HepG2 (cell line): ENCODE measurements around the gene TARS3. TPM values are rescaled to one million over a fixed set of nuclear protein-coding genes. Genes with fewer than 3 reads are reported as not detected.

Source experiments
- ARHGAP35 ChIP-seq: sonication (generic); formaldehyde crosslinking; IDR thresholded peaks from 2 replicates; pipeline ENCODE4 v1.9.0; 2022; ENCODE audit warnings: mild to moderate bottlenecking, inconsistent platforms, moderate library complexity, missing genetic modification reagents, borderline replicate concordance
- ARNTL ChIP-seq: sonication (generic); formaldehyde crosslinking; IDR thresholded peaks from 2 replicates; pipeline ENCODE4 v1.4.0; 2020; ENCODE audit warnings: mild to moderate bottlenecking, missing genetic modification reagents
- BRF2 ChIP-seq: sonication (generic); formaldehyde crosslinking; IDR thresholded peaks from 2 replicates; pipeline ENCODE4 v1.8.1; 2022; ENCODE audit warnings: mild to moderate bottlenecking, missing genetic modification reagents
- CBX1 ChIP-seq: IDR thresholded peaks from one replicate; pipeline ENCODE4 v1.6.1; 2016; ENCODE audit warnings: antibody characterized with exemption, low read depth
- GMEB1 ChIP-seq: sonication (generic); formaldehyde crosslinking; IDR thresholded peaks from 2 replicates; pipeline ENCODE4 v1.5.1; 2020; ENCODE audit warnings: missing genetic modification reagents, mild to moderate bottlenecking, borderline replicate concordance
- IKZF4 ChIP-seq: sonication (generic); formaldehyde crosslinking; IDR thresholded peaks from 2 replicates; pipeline ENCODE4 v1.5.1; 2020; ENCODE audit warnings: borderline replicate concordance, mild to moderate bottlenecking, low read depth, missing genetic modification reagents; ENCODE audit errors: not compliant biosample characterization
- IRF2 ChIP-seq: IDR thresholded peaks from 2 replicates; pipeline ENCODE4 v1.6.1; 2018; ENCODE audit warnings: missing genetic modification reagents, missing compliant biosample characterization
- KLF6 ChIP-seq: IDR thresholded peaks from 2 replicates; pipeline ENCODE4 v1.8.0; 2016; ENCODE audit warnings: missing biosample characterization, missing genetic modification reagents
- MAF1 ChIP-seq: sonication (generic); formaldehyde crosslinking; IDR thresholded peaks from 2 replicates; pipeline ENCODE4 v1.5.0; 2020; ENCODE audit warnings: missing genetic modification reagents, borderline replicate concordance
- MLX ChIP-seq: IDR thresholded peaks from 2 replicates; pipeline ENCODE4 v1.6.1; 2016
- MTERF4 ChIP-seq: sonication (generic); formaldehyde crosslinking; IDR thresholded peaks from 2 replicates; pipeline ENCODE4 v1.8.0; 2023; ENCODE audit warnings: mild to moderate bottlenecking, missing genetic modification reagents
- TBX3 ChIP-seq: fragments of 450-650 bp; IDR thresholded peaks from 2 replicates; pipeline ENCODE4 v1.6.1; 2017; ENCODE audit warnings: antibody characterized with exemption, mild to moderate bottlenecking, inconsistent platforms, borderline replicate concordance
- THAP7 ChIP-seq: sonication (generic); formaldehyde crosslinking; IDR thresholded peaks from 2 replicates; pipeline ENCODE4 v1.8.1; 2023; ENCODE audit warnings: mild to moderate bottlenecking, missing genetic modification reagents
- THAP8 ChIP-seq: sonication (generic); formaldehyde crosslinking; IDR thresholded peaks from 2 replicates; pipeline ENCODE4 v1.5.1; 2020; ENCODE audit warnings: missing genetic modification reagents, mild to moderate bottlenecking, borderline replicate concordance
- ZBTB42 ChIP-seq: sonication (generic); formaldehyde crosslinking; IDR thresholded peaks from 2 replicates; pipeline ENCODE4 v1.5.0; 2020; ENCODE audit warnings: mild to moderate bottlenecking, missing genetic modification reagents
- ZBTB7A ChIP-seq: sonication (generic); formaldehyde crosslinking; IDR thresholded peaks from 2 replicates; pipeline ENCODE4 v1.8.0; 2022; ENCODE audit warnings: mild to moderate bottlenecking, missing genetic modification reagents
- ZFP37 ChIP-seq: sonication (generic); formaldehyde crosslinking; IDR thresholded peaks from 2 replicates; pipeline ENCODE4 v1.4.0; 2020; ENCODE audit warnings: missing genetic modification reagents, borderline replicate concordance
- ZNF10 ChIP-seq: sonication (generic); formaldehyde crosslinking; IDR thresholded peaks from 2 replicates; pipeline ENCODE4 v1.4.0; 2020; ENCODE audit warnings: mild to moderate bottlenecking, low read depth, missing genetic modification reagents, borderline replicate concordance
- ZNF230 ChIP-seq: sonication (generic); formaldehyde crosslinking; IDR thresholded peaks from 2 replicates; pipeline ENCODE4 v1.4.0; 2020; ENCODE audit warnings: mild to moderate bottlenecking, missing genetic modification reagents
- ZNF660 ChIP-seq: sonication (generic); formaldehyde crosslinking; IDR thresholded peaks from 2 replicates; pipeline ENCODE4 v1.5.1; 2020; ENCODE audit warnings: mild to moderate bottlenecking, low read depth, missing genetic modification reagents, borderline replicate concordance
- ZSCAN25 ChIP-seq: sonication (generic); formaldehyde crosslinking; IDR thresholded peaks from 2 replicates; pipeline ENCODE4 v1.8.0; 2022; ENCODE audit warnings: mild to moderate bottlenecking, missing genetic modification reagents
- polyA plus RNA-seq, 8 experiments: library from polyadenylated mRNA; depleted of rRNA in 3 of 8; stranded (reverse) in 7 of 8; unstranded in 1 of 8; fragments of >200 nt; fragmentation: Illumina TruSeq in 4 of 8; extraction: Trizol in 4 of 8; gene quantifications; 2 replicates each; pipeline versions ENCODE4 v1.2.1 to v1.2.3, GENCODE V29; 2011 to 2016; ENCODE audit warnings: low read depth in 4 of 8, missing spikeins in 1 of 8, mixed read lengths in 1 of 8; ENCODE audit not compliant: insufficient read depth in 1 of 8
- total RNA-seq, 5 experiments: library from RNA; depleted of rRNA; stranded (reverse); fragments of >200 nt; fragmentation: Illumina TruSeq; extraction: Trizol; gene quantifications; 2 replicates each; pipeline ENCODE4 v1.2.3, GENCODE V29; 2016; ENCODE audit warnings: low read depth in 1 of 5

TARS3 gene
- total and polyA plus RNA-seq, 2 of the 13 experiments (the other 11 are each of a cell fraction or from before 2014, with no cell fraction given) = 4.1 to 11.7 TPM

GRCh38 chr15:101652098-101652785 is 72.0 kb downstream of the TARS3 start, which contains the start of gene TM2D3 (continued):
- TF ChIP-seq IKZF4 (CRISPR knock-in tag) (peak; percentile 17), TBX3 (0 out of 2 replicates have a peak, but pooled peaks have one; percentile 11), THAP8 (CRISPR knock-in tag) (no peak), IRF2 (CRISPR knock-in tag) (peak; percentile 80; the same call in 1 of the 2 replicates), KLF6 (peak; percentile 89), ZNF230 (CRISPR knock-in tag) (peak; percentile 82; the same call in 1 of the 2 replicates), GMEB1 (peak; percentile 92), MTERF4 (CRISPR knock-in tag) (peak; percentile 57), ZSCAN25 (peak; percentile 55; the same call in 1 of the 2 replicates), THAP7 (CRISPR knock-in tag) (no peak), ZBTB42 (CRISPR knock-in tag) (peak; percentile 65; the same call in 1 of the 2 replicates), MLX (0 out of 2 replicates have a peak, but pooled peaks have one; percentile 35), ZNF10 (CRISPR knock-in tag) (no peak), MAF1 (CRISPR knock-in tag) (peak; percentile 51; the same call in 1 of the 2 replicates), ZBTB7A (CRISPR knock-in tag) (0 out of 2 replicates have a peak, but pooled peaks have one; percentile 43), ZNF660 (CRISPR knock-in tag) (no peak), ZFP37 (CRISPR knock-in tag) (peak; percentile 44; the same call in 1 of the 2 replicates), BRF2 (CRISPR knock-in tag) (peak; percentile 39; the same call in 1 of the 2 replicates), ARHGAP35 (CRISPR knock-in tag) (0 out of 2 replicates have a peak, but pooled peaks have one; percentile 24), CBX1 (peak; percentile 57), ARNTL (CRISPR knock-in tag) (peak; percentile 84)
